Activated CD4-positive, alpha-beta T cell treated with anti-CD3 and anti-CD28 coated beads for 4 hours (primary cell): ENCODE data around the gene PSG1.
"Not testable (repeated sequence)": the region's sequence is repeated elsewhere in the genome, so short reads cannot be mapped to it uniquely, and the experiment has no call there.

ENCODE experiments used
- DNase-seq, 2 donors: peaks; one replicate each; pipeline ENCODE4 v3.0.0-alpha.2; 2020

PSG1 gene

GRCh38 chr19:42880621-42881020, 1.1 kb upstream of the PSG1 start:
- DNase-seq: not testable (repeated sequence)

- not testable (repeated sequence) for DNase-seq
Measured at GRCh38 chr19:42876596-42876995, 2.9 kb downstream of the PSG1 start.

GRCh38 chr19:42875881-42876280, 3.6 kb downstream of the PSG1 start:
- DNase-seq: not testable (repeated sequence)

- not testable (repeated sequence) for DNase-seq
Measured at GRCh38 chr19:42874901-42875813, 4.4 kb downstream of the PSG1 start.

GRCh38 chr19:42874136-42874535, 5.4 kb downstream of the PSG1 start:
- DNase-seq: not testable (repeated sequence)

- DNase-seq: no peak
Measured at GRCh38 chr19:42872608-42873007, 6.9 kb downstream of the PSG1 start.

- no peak for DNase-seq
Measured at GRCh38 chr19:42857544-42857867, 22.0 kb downstream of the PSG1 start.

- not testable (repeated sequence) for DNase-seq
Measured at GRCh38 chr19:42856866-42857543, 22.5 kb downstream of the PSG1 start.

GRCh38 chr19:42854745-42855144, 24.8 kb downstream of the PSG1 start:
- not testable (repeated sequence) for DNase-seq

GRCh38 chr19:42853231-42853630, 26.3 kb downstream of the PSG1 start:
- DNase-seq: not testable (repeated sequence)

GRCh38 chr19:42852821-42853220, 26.7 kb downstream of the PSG1 start:
- not testable (repeated sequence) for DNase-seq

- DNase-seq: not testable (repeated sequence)
Measured at GRCh38 chr19:42851718-42852280, 27.7 kb downstream of the PSG1 start.

GRCh38 chr19:42850981-42851717, 28.4 kb downstream of the PSG1 start:
- DNase-seq: no peak

GRCh38 chr19:42846597-42846996, 32.9 kb downstream of the PSG1 start:
- no peak for DNase-seq

- DNase-seq: not testable (repeated sequence)
Measured at GRCh38 chr19:42843631-42844030, 35.9 kb downstream of the PSG1 start.

- not testable (repeated sequence) for DNase-seq
Measured at GRCh38 chr19:42832746-42833442, 46.6 kb downstream of the PSG1 start.

GRCh38 chr19:42832023-42832680, 47.4 kb downstream of the PSG1 start:
- not testable (repeated sequence) for DNase-seq

- DNase-seq: no peak
Measured at GRCh38 chr19:42831221-42832019, 48.1 kb downstream of the PSG1 start.

GRCh38 chr19:42821306-42821977, 58.1 kb downstream of the PSG1 start:
- DNase-seq: not testable (repeated sequence)

GRCh38 chr19:42819960-42820650, 59.4 kb downstream of the PSG1 start:
- not testable (repeated sequence) for DNase-seq
